Measurements from ENCODE around the gene ASTN1. TPM values are rescaled to one million over a fixed set of nuclear protein-coding genes. Genes with fewer than 3 reads are reported as not detected.

ASTN1 gene
- total RNA-seq, 2 donors from 2014 or later, result not detected

GRCh38 chr1:176893625-176894352 lies 270.7 kb downstream of the ASTN1 start:
- no peak for DNase-seq
- peaks cover 6% of the 10 kb centered on the region for H3K4me1 Mint-ChIP-seq
- no peak overlapping the region for H3K4me3 Mint-ChIP-seq
- no peak overlapping the region for H3K27ac Mint-ChIP-seq
- peaks cover 6% of the 10 kb centered on the region for H3K27me3 Mint-ChIP-seq
- no peak for ATAC-seq
- peaks cover 2% of the 10 kb centered on the region for H3K36me3 Mint-ChIP-seq (ENCODE audit: low read depth)
- no peaks in the 10 kb centered on the region for H3K9me3 ChIP-seq (ENCODE audit: control insufficient read depth, low read length, poor library complexity, severe bottlenecking)

- H3K9me3 ChIP-seq (ENCODE audit: control insufficient read depth, low read length, poor library complexity, severe bottlenecking), result no peaks in the 10 kb centered on the region
- Mint-ChIP-seq H3K27ac (no peak overlapping the region), H3K4me1 (no peaks in the 10 kb centered on the region), H3K4me3 (no peak overlapping the region), H3K27me3 (no peaks in the 10 kb centered on the region), H3K36me3 (ENCODE audit: low read depth) (peaks cover under 1% of the 10 kb centered on the region)
- DNase-seq (no peak), ATAC-seq (no peak)
These were observed 276.0 kb downstream of the ASTN1 start for GRCh38 chr1:176888471-176889032.

GRCh38 chr1:176885751-176886150 lies 278.8 kb downstream of the ASTN1 start:
- H3K9me3 ChIP-seq (ENCODE audit: control insufficient read depth, low read length, poor library complexity, severe bottlenecking), result no peaks in the 10 kb centered on the region
- peaks cover 3% of the 10 kb centered on the region for H3K4me1 Mint-ChIP-seq
- H3K4me3 Mint-ChIP-seq, result no peak overlapping the region
- ATAC-seq (no peak), DNase-seq (no peak)
- no peak overlapping the region for H3K27ac Mint-ChIP-seq
- H3K27me3 Mint-ChIP-seq, result no peaks in the 10 kb centered on the region
- no peaks in the 10 kb centered on the region for H3K36me3 Mint-ChIP-seq (ENCODE audit: low read depth)

GRCh38 chr1:176885341-176885740 lies 279.2 kb downstream of the ASTN1 start:
- Mint-ChIP-seq H3K27ac (no peak overlapping the region), H3K4me1 (peaks cover 3% of the 10 kb centered on the region), H3K27me3 (no peaks in the 10 kb centered on the region), H3K4me3 (no peak overlapping the region), H3K36me3 (ENCODE audit: low read depth) (no peaks in the 10 kb centered on the region)
- DNase-seq, result no peak
- H3K9me3 ChIP-seq (ENCODE audit: control insufficient read depth, low read length, poor library complexity, severe bottlenecking), result no peaks in the 10 kb centered on the region
- no peak for ATAC-seq

DNA sequence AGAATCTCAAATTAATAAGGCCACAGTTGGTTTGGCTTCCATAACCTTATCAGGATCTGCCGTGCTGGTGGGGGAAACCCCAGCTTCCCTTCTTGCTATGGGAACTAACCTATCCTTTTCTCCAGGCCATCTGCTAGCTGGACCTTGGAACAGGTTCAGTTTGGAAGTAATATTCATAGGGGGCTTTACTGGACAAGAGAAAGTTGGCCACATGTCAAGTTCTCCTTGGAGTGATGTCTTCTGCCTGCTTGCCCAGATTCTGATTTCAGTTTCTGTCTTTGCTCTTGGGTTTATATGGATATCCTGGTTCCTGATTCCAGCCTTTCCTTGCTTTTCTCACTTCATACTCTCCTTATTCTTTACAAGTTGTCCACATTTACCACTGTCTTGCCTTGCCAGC lies 279.6 kb downstream of the ASTN1 start:
- DNase-seq (no peak), ATAC-seq (no peak)
- Mint-ChIP-seq H3K27ac (no peak overlapping the region), H3K4me3 (no peak overlapping the region), H3K27me3 (no peaks in the 10 kb centered on the region), H3K4me1 (peaks cover 3% of the 10 kb centered on the region), H3K36me3 (ENCODE audit: low read depth) (no peaks in the 10 kb centered on the region)
- no peaks in the 10 kb centered on the region for H3K9me3 ChIP-seq (ENCODE audit: control insufficient read depth, low read length, poor library complexity, severe bottlenecking)

DNA sequence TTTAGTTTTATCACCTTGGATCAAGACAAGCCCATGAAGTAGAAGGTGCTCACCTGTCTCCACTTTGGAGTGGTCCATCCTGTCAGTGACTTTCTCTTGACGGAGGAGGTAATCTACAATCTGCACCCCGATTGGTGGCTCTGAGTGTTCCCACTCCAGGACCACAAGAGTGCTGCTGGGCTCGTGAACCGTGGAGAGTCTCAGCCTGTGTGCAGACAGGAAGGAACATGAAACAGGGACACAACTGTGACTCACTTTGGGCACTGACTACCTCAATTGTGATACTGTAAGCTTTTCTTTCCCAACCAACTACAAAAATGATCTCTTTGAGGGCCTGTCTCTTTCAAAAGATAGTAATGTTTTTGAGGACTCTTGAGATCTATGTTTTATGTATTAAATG lies 280.2 kb downstream of the ASTN1 start:
- H3K4me3 Mint-ChIP-seq, result no peak overlapping the region
- peaks cover 3% of the 10 kb centered on the region for H3K4me1 Mint-ChIP-seq
- H3K36me3 Mint-ChIP-seq (ENCODE audit: low read depth), result no peaks in the 10 kb centered on the region
- H3K9me3 ChIP-seq (ENCODE audit: control insufficient read depth, low read length, poor library complexity, severe bottlenecking), result no peaks in the 10 kb centered on the region
- no peak for ATAC-seq
- no peaks in the 10 kb centered on the region for H3K27me3 Mint-ChIP-seq
- no peak overlapping the region for H3K27ac Mint-ChIP-seq
- no peak for DNase-seq

DNA sequence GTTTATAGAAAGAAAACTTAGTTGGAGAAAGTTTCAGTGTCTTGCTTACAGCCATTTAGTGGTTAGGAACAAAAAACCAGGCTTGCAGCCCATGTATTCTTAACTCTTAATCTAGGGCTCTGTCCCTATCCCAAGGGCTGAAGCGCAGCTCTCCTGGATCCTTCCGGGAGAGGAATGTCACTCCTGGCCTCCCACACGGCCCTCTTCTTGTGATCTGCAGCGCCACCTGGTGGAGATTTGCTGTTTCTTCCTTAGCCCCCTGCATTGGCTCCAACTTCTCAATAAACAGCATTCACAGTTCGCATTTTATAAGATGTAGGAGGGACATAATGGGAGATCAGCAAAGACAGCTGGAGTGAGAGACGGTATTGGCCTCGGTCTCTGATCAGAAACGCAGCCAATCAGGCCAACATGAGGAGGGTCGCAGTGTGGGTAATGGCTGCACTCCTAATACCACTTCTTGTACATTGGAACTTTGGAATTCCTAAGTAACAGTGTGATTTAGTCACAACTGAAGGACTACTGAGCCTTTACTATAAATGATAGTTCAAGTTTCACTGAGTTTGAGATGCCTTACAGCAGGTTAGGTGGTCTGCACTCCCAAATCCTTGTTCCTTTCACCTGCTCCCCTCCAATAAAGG lies 283.4 kb downstream of the ASTN1 start:
- Mint-ChIP-seq H3K36me3 (ENCODE audit: low read depth) (no peaks in the 10 kb centered on the region), H3K27me3 (peaks cover 8% of the 10 kb centered on the region), H3K4me3 (no peak overlapping the region), H3K4me1 (peaks cover 3% of the 10 kb centered on the region), H3K27ac (no peak overlapping the region)
- DNase-seq (peak in 1 of 3 donors; percentile 22), ATAC-seq (no peak)
- H3K9me3 ChIP-seq (ENCODE audit: control insufficient read depth, low read length, poor library complexity, severe bottlenecking), result no peaks in the 10 kb centered on the region

DNA sequence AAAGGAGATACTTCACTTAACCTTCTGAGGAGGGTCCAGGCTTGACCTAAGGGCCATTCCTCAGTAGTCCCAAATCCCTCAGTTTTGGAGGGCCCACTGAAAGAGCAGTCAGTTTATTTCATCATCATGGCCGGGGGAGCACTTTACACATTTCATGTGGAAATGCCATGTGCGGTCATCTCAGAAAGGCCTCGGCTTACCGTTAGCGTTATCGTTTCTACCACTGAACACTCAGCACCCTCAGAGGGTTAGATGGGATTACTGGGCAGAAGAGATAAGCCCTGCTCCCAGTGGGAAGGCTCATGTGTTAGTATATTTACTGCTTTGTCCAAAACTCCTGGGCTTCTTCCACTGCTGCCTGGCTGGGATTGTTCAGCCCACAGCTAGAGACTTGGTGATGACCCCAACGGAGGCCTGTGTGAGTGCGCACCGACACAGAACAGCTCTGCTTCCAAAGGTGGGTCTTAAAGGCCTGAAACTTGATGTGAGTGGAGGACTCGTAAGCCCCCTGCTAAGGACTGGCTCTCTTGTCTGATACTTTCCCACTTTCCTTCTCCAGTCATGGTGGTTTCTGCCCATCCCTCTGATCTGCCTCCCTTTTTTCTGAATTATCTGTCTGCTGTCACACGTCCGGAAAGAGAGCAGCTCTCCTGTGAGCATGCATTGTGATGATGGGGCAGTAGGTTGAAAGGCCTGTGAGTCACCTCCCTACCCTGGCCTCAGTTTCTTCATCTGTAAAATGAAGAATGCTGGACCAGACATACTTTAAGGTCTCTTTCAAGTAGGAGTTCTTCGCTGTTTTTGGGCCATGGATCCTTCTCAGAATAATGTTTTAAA lies 284.5 kb downstream of the ASTN1 start:
- no peak overlapping the region for H3K27ac Mint-ChIP-seq
- no peaks in the 10 kb centered on the region for H3K36me3 Mint-ChIP-seq (ENCODE audit: low read depth)
- H3K9me3 ChIP-seq (ENCODE audit: control insufficient read depth, low read length, poor library complexity, severe bottlenecking), result no peaks in the 10 kb centered on the region
- peaks cover 8% of the 10 kb centered on the region for H3K27me3 Mint-ChIP-seq
- no peak overlapping the region for H3K4me3 Mint-ChIP-seq
- DNase-seq (no peak), ATAC-seq (no peak)
- H3K4me1 Mint-ChIP-seq, result peaks cover 3% of the 10 kb centered on the region

- DNase-seq (no peak), ATAC-seq (no peak)
- peaks cover 3% of the 10 kb centered on the region for H3K4me1 Mint-ChIP-seq
- H3K27ac Mint-ChIP-seq, result no peak overlapping the region
- H3K9me3 ChIP-seq (ENCODE audit: control insufficient read depth, low read length, poor library complexity, severe bottlenecking), result no peaks in the 10 kb centered on the region
- peaks cover 8% of the 10 kb centered on the region for H3K27me3 Mint-ChIP-seq
- H3K36me3 Mint-ChIP-seq (ENCODE audit: low read depth), result no peaks in the 10 kb centered on the region
- H3K4me3 Mint-ChIP-seq, result no peak overlapping the region
These were observed 285.6 kb downstream of the ASTN1 start for GRCh38 chr1:176878750-176879536.

GRCh38 chr1:176877557-176877956 lies 287.0 kb downstream of the ASTN1 start:
- no peak overlapping the region for H3K4me3 Mint-ChIP-seq
- DNase-seq (no peak), ATAC-seq (no peak)
- H3K4me1 Mint-ChIP-seq, result peaks cover 3% of the 10 kb centered on the region
- no peaks in the 10 kb centered on the region for H3K36me3 Mint-ChIP-seq (ENCODE audit: low read depth)
- no peak overlapping the region for H3K27ac Mint-ChIP-seq
- peaks cover 8% of the 10 kb centered on the region for H3K27me3 Mint-ChIP-seq
- no peaks in the 10 kb centered on the region for H3K9me3 ChIP-seq (ENCODE audit: control insufficient read depth, low read length, poor library complexity, severe bottlenecking)

GRCh38 chr1:176876966-176877515 lies 287.5 kb downstream of the ASTN1 start:
- peaks cover 3% of the 10 kb centered on the region for H3K4me1 Mint-ChIP-seq
- H3K27me3 Mint-ChIP-seq, result peaks cover 8% of the 10 kb centered on the region
- no peak overlapping the region for H3K4me3 Mint-ChIP-seq
- H3K27ac Mint-ChIP-seq, result no peak overlapping the region
- ATAC-seq (no peak), DNase-seq (no peak)
- H3K9me3 ChIP-seq (ENCODE audit: control insufficient read depth, low read length, poor library complexity, severe bottlenecking), result no peaks in the 10 kb centered on the region
- no peaks in the 10 kb centered on the region for H3K36me3 Mint-ChIP-seq (ENCODE audit: low read depth)

DNA sequence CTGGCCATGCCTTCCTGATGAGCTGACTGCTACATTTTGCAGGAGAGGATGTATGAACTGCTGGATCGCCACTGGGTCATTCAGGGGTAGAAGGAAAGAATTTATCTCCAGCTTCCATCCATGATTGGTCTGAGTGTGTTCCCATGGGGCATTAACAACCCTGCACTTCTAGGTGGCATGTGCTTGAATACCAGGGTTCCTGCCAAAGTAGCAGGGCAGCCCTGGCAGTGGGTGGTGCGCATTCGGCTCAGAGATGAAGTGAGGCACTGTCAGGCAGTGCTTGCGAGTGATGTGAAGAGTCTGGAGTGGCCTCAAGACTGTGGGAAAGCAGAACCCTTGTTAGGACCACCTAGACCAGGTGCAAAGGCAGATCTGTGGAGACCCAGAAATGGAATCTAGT lies 294.9 kb downstream of the ASTN1 start:
- Mint-ChIP-seq H3K4me3 (no peak overlapping the region), H3K27ac (no peak overlapping the region)

More for the DNA sequence above, 294.9 kb downstream of the ASTN1 start:
- no peak for ATAC-seq
- no peaks in the 10 kb centered on the region for H3K9me3 ChIP-seq (ENCODE audit: control insufficient read depth, low read length, poor library complexity, severe bottlenecking)
- Mint-ChIP-seq H3K36me3 (ENCODE audit: low read depth) (no peaks in the 10 kb centered on the region), H3K27me3 (peaks cover 4% of the 10 kb centered on the region), H3K4me1 (no peaks in the 10 kb centered on the region)
- no peak for DNase-seq
